ENCODE results near the gene ZNF48.

Gene ZNF48

GRCh38 chr16:30375864-30376263 is 19.4 kb upstream of the ZNF48 start:
- Histone ChIP-seq H3K4me3 (ENCODE audit: low read length) (no peak overlapping the region), H3K36me3 (ENCODE audit: control insufficient read depth, insufficient read depth, low read length) (no peaks in the 10 kb centered on the region), H3K4me1 (ENCODE audit: control insufficient read depth, insufficient read depth, low read length) (peaks cover 9% of the 10 kb centered on the region), H3K27me3 (ENCODE audit: control insufficient read depth, insufficient read depth, low read length) (no peaks in the 10 kb centered on the region), H3K9ac (ENCODE audit: low read length) (no peak overlapping the region), H3K27ac (ENCODE audit: low read depth, low read length) (peak overlapping the region; percentile 100)

GRCh38 chr16:30376461-30376902 is 18.7 kb upstream of the ZNF48 start:
- peak overlapping the region; percentile 100 for H3K27ac ChIP-seq (ENCODE audit: low read depth, low read length)
- H3K9ac ChIP-seq (ENCODE audit: low read length) = no peak overlapping the region
- H3K4me3 ChIP-seq (ENCODE audit: low read length) = no peak overlapping the region
- peaks cover 9% of the 10 kb centered on the region for H3K4me1 ChIP-seq (ENCODE audit: control insufficient read depth, insufficient read depth, low read length)
- H3K36me3 ChIP-seq (ENCODE audit: control insufficient read depth, insufficient read depth, low read length) = no peaks in the 10 kb centered on the region
- H3K27me3 ChIP-seq (ENCODE audit: control insufficient read depth, insufficient read depth, low read length) = no peaks in the 10 kb centered on the region

- H3K9ac ChIP-seq (ENCODE audit: low read length) = peak overlapping the region; percentile 42
- H3K27ac ChIP-seq (ENCODE audit: low read depth, low read length) = peak overlapping the region; percentile 100
- no peaks in the 10 kb centered on the region for H3K36me3 ChIP-seq (ENCODE audit: control insufficient read depth, insufficient read depth, low read length)
- peaks cover 9% of the 10 kb centered on the region for H3K4me1 ChIP-seq (ENCODE audit: control insufficient read depth, insufficient read depth, low read length)
- peak overlapping the region; percentile 74 for H3K4me3 ChIP-seq (ENCODE audit: low read length)
- H3K27me3 ChIP-seq (ENCODE audit: control insufficient read depth, insufficient read depth, low read length) = no peaks in the 10 kb centered on the region
These were observed 18.0 kb upstream of the ZNF48 start for GRCh38 chr16:30377050-30377811.

- no peaks in the 10 kb centered on the region for H3K27me3 ChIP-seq (ENCODE audit: control insufficient read depth, insufficient read depth, low read length)
- H3K9ac ChIP-seq (ENCODE audit: low read length) = peak overlapping the region; percentile 42
- peak overlapping the region; percentile 100 for H3K27ac ChIP-seq (ENCODE audit: low read depth, low read length)
- H3K36me3 ChIP-seq (ENCODE audit: control insufficient read depth, insufficient read depth, low read length) = no peaks in the 10 kb centered on the region
- peak overlapping the region; percentile 74 for H3K4me3 ChIP-seq (ENCODE audit: low read length)
- H3K4me1 ChIP-seq (ENCODE audit: control insufficient read depth, insufficient read depth, low read length) = peaks cover 9% of the 10 kb centered on the region
These were observed 17.4 kb upstream of the ZNF48 start for GRCh38 chr16:30377812-30378235.

GRCh38 chr16:30378236-30379157 is 16.7 kb upstream of the ZNF48 start:
- Histone ChIP-seq H3K9ac (ENCODE audit: low read length) (peak overlapping the region; percentile 64), H3K4me3 (ENCODE audit: low read length) (peak overlapping the region; percentile 92), H3K36me3 (ENCODE audit: control insufficient read depth, insufficient read depth, low read length) (no peaks in the 10 kb centered on the region), H3K4me1 (ENCODE audit: control insufficient read depth, insufficient read depth, low read length) (peaks cover 9% of the 10 kb centered on the region), H3K27me3 (ENCODE audit: control insufficient read depth, insufficient read depth, low read length) (no peaks in the 10 kb centered on the region), H3K27ac (ENCODE audit: low read depth, low read length) (peak overlapping the region; percentile 100)

GRCh38 chr16:30379158-30379783 is 15.9 kb upstream of the ZNF48 start:
- Histone ChIP-seq H3K36me3 (ENCODE audit: control insufficient read depth, insufficient read depth, low read length) (no peaks in the 10 kb centered on the region), H3K9ac (ENCODE audit: low read length) (peak overlapping the region; percentile 64), H3K27me3 (ENCODE audit: control insufficient read depth, insufficient read depth, low read length) (no peaks in the 10 kb centered on the region), H3K4me3 (ENCODE audit: low read length) (peak overlapping the region; percentile 69), H3K4me1 (ENCODE audit: control insufficient read depth, insufficient read depth, low read length) (peaks cover 9% of the 10 kb centered on the region), H3K27ac (ENCODE audit: low read depth, low read length) (peak overlapping the region; percentile 92)

GRCh38 chr16:30380072-30380802 is 15.0 kb upstream of the ZNF48 start:
- peaks cover 9% of the 10 kb centered on the region for H3K4me1 ChIP-seq (ENCODE audit: control insufficient read depth, insufficient read depth, low read length)
- H3K36me3 ChIP-seq (ENCODE audit: control insufficient read depth, insufficient read depth, low read length) = no peaks in the 10 kb centered on the region
- H3K4me3 ChIP-seq (ENCODE audit: low read length) = no peak overlapping the region
- H3K27ac ChIP-seq (ENCODE audit: low read depth, low read length) = no peak overlapping the region
- no peak overlapping the region for H3K9ac ChIP-seq (ENCODE audit: low read length)
- H3K27me3 ChIP-seq (ENCODE audit: control insufficient read depth, insufficient read depth, low read length) = no peaks in the 10 kb centered on the region

- H3K4me1 ChIP-seq (ENCODE audit: control insufficient read depth, insufficient read depth, low read length) = peaks cover 9% of the 10 kb centered on the region
- no peaks in the 10 kb centered on the region for H3K36me3 ChIP-seq (ENCODE audit: control insufficient read depth, insufficient read depth, low read length)
- no peak overlapping the region for H3K27ac ChIP-seq (ENCODE audit: low read depth, low read length)
- H3K27me3 ChIP-seq (ENCODE audit: control insufficient read depth, insufficient read depth, low read length) = no peaks in the 10 kb centered on the region
- no peak overlapping the region for H3K9ac ChIP-seq (ENCODE audit: low read length)
- H3K4me3 ChIP-seq (ENCODE audit: low read length) = no peak overlapping the region
These were observed 14.4 kb upstream of the ZNF48 start for GRCh38 chr16:30380803-30381208.

GRCh38 chr16:30381291-30382041 is 13.8 kb upstream of the ZNF48 start:
- Histone ChIP-seq H3K27ac (ENCODE audit: low read depth, low read length) (no peak overlapping the region), H3K4me1 (ENCODE audit: control insufficient read depth, insufficient read depth, low read length) (peaks cover 9% of the 10 kb centered on the region), H3K27me3 (ENCODE audit: control insufficient read depth, insufficient read depth, low read length) (no peaks in the 10 kb centered on the region), H3K9ac (ENCODE audit: low read length) (no peak overlapping the region), H3K36me3 (ENCODE audit: control insufficient read depth, insufficient read depth, low read length) (no peaks in the 10 kb centered on the region), H3K4me3 (ENCODE audit: low read length) (peak overlapping the region; percentile 38)

- no peak within 1 kb of the TSS for H3K9ac ChIP-seq (ENCODE audit: low read length)
- H3K4me3 ChIP-seq (ENCODE audit: low read length) = peak within 1 kb of the TSS; percentile 38
- no peaks in the 10 kb centered on the region for H3K27me3 ChIP-seq (ENCODE audit: control insufficient read depth, insufficient read depth, low read length)
- peaks cover 6% of the 10 kb centered on the region for H3K4me1 ChIP-seq (ENCODE audit: control insufficient read depth, insufficient read depth, low read length)
- H3K36me3 ChIP-seq (ENCODE audit: control insufficient read depth, insufficient read depth, low read length) = no peaks in the 10 kb centered on the region
- no peak within 1 kb of the TSS for H3K27ac ChIP-seq (ENCODE audit: low read depth, low read length)
These were observed 12.9 kb upstream of the ZNF48 start, which contains the start of gene SEPTIN1 for GRCh38 chr16:30382111-30382881. Gene SEPTIN1, minus strand, starts transcription at chr16:30382561. Its CDS starts 19 bp downstream, at chr16:30382542.

GRCh38 chr16:30383521-30383920 is 11.7 kb upstream of the ZNF48 start:
- Histone ChIP-seq H3K27ac (ENCODE audit: low read depth, low read length) (no peak overlapping the region), H3K9ac (ENCODE audit: low read length) (no peak overlapping the region), H3K4me3 (ENCODE audit: low read length) (no peak overlapping the region), H3K4me1 (ENCODE audit: control insufficient read depth, insufficient read depth, low read length) (peaks cover 5% of the 10 kb centered on the region), H3K27me3 (ENCODE audit: control insufficient read depth, insufficient read depth, low read length) (no peaks in the 10 kb centered on the region), H3K36me3 (ENCODE audit: control insufficient read depth, insufficient read depth, low read length) (no peaks in the 10 kb centered on the region)
